GM12878 (cell line): ENCODE data around the gene CDC42BPA. TPM values are rescaled to one million over a fixed set of nuclear protein-coding genes. Genes with fewer than 3 reads are reported as not detected.

Experiments used
- ATAC-seq: fragments of 200-7000 bp; cut with Tn5 transposase; 3 replicates; pipeline ENCODE4 v1.9.1; 2020; ENCODE audit warnings: mild to moderate bottlenecking, moderate library complexity
- BruUV-seq: library from RNA; stranded (reverse); fragments of 400-500 nt; replicated peaks from 2 replicates; lab custom pipeline; 2021; lab: Mats Ljungman, UMichigan
- CTCF ChIA-PET: fragments of 300-600 bp; sonication (Branson Sonifier 250); formaldehyde crosslinking; extraction: SDS; loops from one replicate; lab custom pipeline; 2021; ENCODE audit warnings: inconsistent platforms; lab: Yijun Ruan, JAX
- POLR2A ChIA-PET: fragments of 350-600 bp; formaldehyde crosslinking; extraction: SDS; loops from one replicate; lab custom pipeline; 2021; ENCODE audit warnings: inconsistent platforms; lab: Charles Lee
- RAD21 ChIA-PET: fragments of 300-600 bp; sonication (Branson Sonifier 250); formaldehyde crosslinking; loops from one replicate; lab custom pipeline; 2023; ENCODE audit warnings: antibody characterized with exemption; ENCODE audit not compliant: unreplicated experiment; lab: Charles Lee
- SMC1A ChIA-PET: fragments of 300-600 bp; sonication (Branson Sonifier 250); formaldehyde crosslinking; loops from one replicate; lab custom pipeline; 2023; ENCODE audit not compliant: unreplicated experiment, uncharacterized antibody; lab: Charles Lee
- DNase-seq: peaks from one replicate; pipeline ENCODE4 v3.0.0-alpha.2; 2011; ENCODE audit warnings: low read depth, low spot score
- FAIRE-seq: peaks from 3 replicates; lab custom pipeline; 2011; peaks lifted over from hg19 to GRCh38; lab: Jason Lieb, UNC
- H2AFZ ChIP-seq: 2 replicates; pipeline ENCODE4 v1.6.0; 2011; ENCODE audit warnings: low read depth, low read length, control low read depth; ENCODE audit not compliant: control insufficient read depth
- H3K27ac ChIP-seq: 2 replicates; pipeline ENCODE4 v1.5.1; 2011; ENCODE audit warnings: control low read depth; ENCODE audit not compliant: control insufficient read depth, insufficient read depth
- H3K27me3 ChIP-seq, 2 experiments: replicated peaks in 1 of 2; 2 replicates each; pipeline versions ENCODE4 v1.6.0 to v1.6.1; 2011; ENCODE audit warnings: low read length in 1 of 2; ENCODE audit not compliant: control insufficient read depth in 2 of 2, insufficient read depth in 2 of 2
- H3K36me3 ChIP-seq, 2 experiments: 2 replicates each; pipeline ENCODE4 v1.5.1; 2011; ENCODE audit warnings: low read length in 1 of 2; ENCODE audit not compliant: control insufficient read depth in 2 of 2, insufficient read depth in 2 of 2
- H3K4me1 ChIP-seq: 2 replicates; pipeline ENCODE4 v1.6.1; 2011; ENCODE audit warnings: mild to moderate bottlenecking, low read length, moderate library complexity, mixed read lengths; ENCODE audit not compliant: control insufficient read depth, insufficient read depth
- H3K4me2 ChIP-seq: 2 replicates; pipeline ENCODE4 v1.6.0; 2011; ENCODE audit warnings: control low read depth; ENCODE audit not compliant: control insufficient read depth, insufficient read depth
- H3K4me3 ChIP-seq: fragments of 200-600 bp; sonication (generic); 2 replicates; pipeline ENCODE4 v1.5.1; 2016
- H3K79me2 ChIP-seq: 2 replicates; pipeline ENCODE4 v1.6.0; 2011; ENCODE audit warnings: low read length; ENCODE audit not compliant: control insufficient read depth, insufficient read depth
- H3K9ac ChIP-seq: 2 replicates; pipeline ENCODE4 v1.8.0; 2011; ENCODE audit warnings: low read length, control low read depth, mixed read lengths; ENCODE audit not compliant: control insufficient read depth, insufficient read depth
- H3K9me3 ChIP-seq: replicated peaks from 3 replicates; pipeline ENCODE4 v1.5.1; 2011; ENCODE audit warnings: mild to moderate bottlenecking, low read length; ENCODE audit not compliant: control insufficient read depth, insufficient read depth
- H4K20me1 ChIP-seq: 2 replicates; pipeline ENCODE4 v1.6.0; 2011; ENCODE audit not compliant: control insufficient read depth, insufficient read depth
- CEBPB ChIP-seq, 2 experiments: fragments of 150-350 bp in 1 of 2; IDR thresholded peaks; 2 replicates each; pipeline ENCODE4 v1.6.1; 2012 to 2014; ENCODE audit warnings: low read depth in 2 of 2, low read length in 2 of 2, borderline replicate concordance in 1 of 2, inconsistent platforms in 1 of 2
- E2F4 ChIP-seq: IDR thresholded peaks from 2 replicates; pipeline ENCODE4 v1.6.1; 2012; ENCODE audit warnings: low read depth, low read length, improper control_type of control experiment
- ESRRA ChIP-seq: IDR thresholded peaks from 2 replicates; pipeline ENCODE4 v1.6.1; 2012; ENCODE audit warnings: mild to moderate bottlenecking, low read length, improper control_type of control experiment
- GABPA ChIP-seq: IDR thresholded peaks from 2 replicates; pipeline ENCODE4 v1.6.1; 2014; ENCODE audit warnings: antibody characterized with exemption, low read depth, mild to moderate bottlenecking, inconsistent platforms
- HDGF ChIP-seq: fragments of 450-650 bp; IDR thresholded peaks from 2 replicates; pipeline ENCODE4 v1.6.1; 2016; ENCODE audit warnings: antibody characterized with exemption
- KDM1A ChIP-seq: fragments of 200-600 bp; sonication (generic); IDR thresholded peaks from 2 replicates; pipeline ENCODE4 v1.6.1; 2016; ENCODE audit warnings: borderline replicate concordance
- KLF5 ChIP-seq: fragments of 450-650 bp; IDR thresholded peaks from 2 replicates; pipeline ENCODE4 v1.6.1; 2014; ENCODE audit warnings: mild to moderate bottlenecking; ENCODE audit not compliant: partially characterized antibody
- NBN ChIP-seq: fragments of 450-650 bp; IDR thresholded peaks from 2 replicates; pipeline ENCODE4 v1.6.1; 2016
- NFXL1 ChIP-seq: fragments of 450-650 bp; IDR thresholded peaks from 2 replicates; pipeline ENCODE4 v1.6.1; 2017; ENCODE audit warnings: antibody characterized with exemption, mild to moderate bottlenecking, borderline replicate concordance
- REST ChIP-seq: IDR thresholded peaks from 2 replicates; pipeline ENCODE4 v1.6.1; 2012; ENCODE audit warnings: mild to moderate bottlenecking, low read depth, low read length
- SKIL ChIP-seq: fragments of 450-650 bp; IDR thresholded peaks from 2 replicates; pipeline ENCODE4 v1.6.1; 2017; ENCODE audit warnings: mild to moderate bottlenecking, low read depth, inconsistent platforms; ENCODE audit not compliant: poor library complexity, severe bottlenecking
- STAT1 ChIP-seq: fragments of 450-650 bp; conservative IDR thresholded peaks from 2 replicates; pipeline ENCODE4 v1.6.1; 2014; ENCODE audit warnings: antibody characterized with exemption, mild to moderate bottlenecking
- YBX1 ChIP-seq: fragments of 450-650 bp; IDR thresholded peaks from 2 replicates; pipeline ENCODE4 v1.6.1; 2016; ENCODE audit warnings: antibody characterized with exemption
- ZNF687 ChIP-seq: fragments of 450-650 bp; IDR thresholded peaks from 2 replicates; pipeline ENCODE4 v1.6.1; 2017; ENCODE audit warnings: mild to moderate bottlenecking, moderate library complexity
- WGBS: methylation state at CpG from one replicate; pipeline ENCODE4 v1.1.6; 2016; ENCODE audit warnings: low lambda C conversion rate; ENCODE audit not compliant: insufficient replicate concordance, insufficient coverage; ENCODE audit errors: missing lambda C conversion rate; 5-methylcytosine and 5-hydroxymethylcytosine counted together
- in situ Hi-C: fragments of 300-500 bp; cut with MboI; formaldehyde crosslinking; loops from 9 replicates; pipeline ENCODE4 v1.14.3; 2018; ENCODE audit warnings: mixed read lengths
- intact Hi-C: fragments of 100-400 bp; cut with micrococcal nuclease; formaldehyde crosslinking; loops from one replicate; pipeline ENCODE4 v1.14.2; 2022; ENCODE audit not compliant: unreplicated experiment
- polyA plus RNA-seq, 11 experiments: library from polyadenylated mRNA; depleted of rRNA in 4 of 11; unstranded in 6 of 11; stranded (reverse) in 5 of 11; fragments of >200 nt; fragmentation: Nextera tagmentation in 4 of 11; fragmentation: Illumina TruSeq in 1 of 11; extraction: Ambion mirVana in 4 of 11; extraction: Trizol in 1 of 11; gene quantifications; 1 replicate in 1 of 11; 2 replicates in 10 of 11; pipeline versions ENCODE4 v1.2.1 to v1.2.3, GENCODE V29; 2011 to 2016; ENCODE audit warnings: inconsistent platforms in 2 of 11, missing spikeins in 2 of 11, low read depth in 1 of 11
- total RNA-seq, 4 experiments: library from RNA; depleted of rRNA in 3 of 4; stranded (reverse); fragments of >200 nt in 3 of 4; fragmentation: Illumina TruSeq in 1 of 4; extraction: Trizol in 1 of 4; gene quantifications; 2 replicates each; pipeline versions ENCODE4 v1.2.1 to v1.2.3, GENCODE V29; 2013 to 2021

The CDC42BPA gene
- total and polyA plus RNA-seq, 10 of the 15 experiments (the other 5 are each of a cell fraction or from before 2014, with no cell fraction given) = 0.02 to 0.52 (median 0.10) TPM

- ATAC-seq = no peak
- BruUV-seq = no TSS peak
- Histone ChIP-seq H3K79me2 (no peaks in the 10 kb centered on the region), H3K4me3 (no peak overlapping the region), H3K9ac (no peak overlapping the region), H4K20me1 (no peaks in the 10 kb centered on the region), H3K4me1 (no peaks in the 10 kb centered on the region), H2AFZ (no peak overlapping the region), H3K27ac (no peak overlapping the region), H3K27me3 (no peaks in the 10 kb centered on the region), H3K36me3 (no peaks in the 10 kb centered on the region), H3K4me2 (no peak overlapping the region), H3K9me3 (no peaks in the 10 kb centered on the region; the same call in 2 of the 3 replicates)
- in situ Hi-C loops (no loop called here), intact Hi-C loops (no loop called here)
- ChIA-PET SMC1A (no interaction called here), RAD21 (no interaction called here), POLR2A (interaction anchor here (0.6 kb wide), 1 partner anchor 165 kb away, joined by 3 read pairs; no protein-coding TSS in a partner anchor), CTCF (no interaction called here)
- WGBS = 95% methylated on average over 3 of the region's 3 CpGs
- no peak for FAIRE-seq
- DNase-seq = no peak
- TF ChIP-seq STAT1 (no peak), CEBPB (IDR thresholded peaks at IDR 0.05; ENCODE audit: borderline replicate concordance in 1 of 2, low read depth in 2 of 2, low read length in 2 of 2) (no peak), ESRRA (no peak), SKIL (no peak), KLF5 (no peak), YBX1 (no peak), REST (no peak), NBN (no peak), ZNF687 (no peak), E2F4 (no peak), GABPA (no peak), HDGF (no peak), KDM1A (no peak), NFXL1 (no peak)
Measured at GRCh38 chr1:226949401-226949800, 368.9 kb downstream of the CDC42BPA start.
